PC-3 (cell line): Measurements from ENCODE around the gene CDK19.

ENCODE experiments used
- CTCF ChIP-seq: fragments of 300-600 bp; sonication (generic); conservative IDR thresholded peaks from 2 replicates; pipeline ENCODE4 v1.5.1; 2017; ENCODE audit warnings: antibody characterized with exemption, low read depth, mild to moderate bottlenecking, low read length
- EZH2 ChIP-seq: fragments of 300-600 bp; sonication (generic); IDR thresholded peaks from one replicate; pipeline ENCODE4 v1.6.1; 2017; ENCODE audit warnings: antibody characterized with exemption, mild to moderate bottlenecking, low read length; ENCODE audit not compliant: unreplicated experiment
- EZH2phosphoT487 ChIP-seq: fragments of 300-600 bp; sonication (generic); IDR thresholded peaks from 2 replicates; pipeline ENCODE4 v1.6.1; 2018; ENCODE audit warnings: mild to moderate bottlenecking, antibody characterized with exemption, low read length, borderline replicate concordance

- TF ChIP-seq CTCF = no peak
- no peak for TF ChIP-seq EZH2phosphoT487
- no peak for TF ChIP-seq EZH2
These were observed 206.2 kb downstream of the CDK19 start for GRCh38 chr6:110609101-110609500.
